HepG2 (cell line): ENCODE results near the gene TMEM164. TPM values are rescaled to one million over a fixed set of nuclear protein-coding genes. Genes with fewer than 3 reads are reported as not detected.

Source experiments
- ATAC-seq: fragments of 200-7000 bp; cut with Tn5 transposase; 3 replicates; pipeline ENCODE4 v1.9.1; 2020; ENCODE audit warnings: mild to moderate bottlenecking, moderate library complexity
- BruUV-seq: library from RNA; stranded (reverse); fragments of 400-500 nt; replicated peaks from 2 replicates; lab custom pipeline; 2021; lab: Mats Ljungman, UMichigan
- CTCF ChIA-PET: fragments of 300-600 bp; formaldehyde crosslinking; extraction: SDS; loops from one replicate; lab custom pipeline; 2021; ENCODE audit warnings: low total read pairs, inconsistent platforms, low intra/inter-chr PET ratio; lab: Yijun Ruan, JAX
- POLR2A ChIA-PET: fragments of 350-600 bp; sonication (Branson Sonifier 250); formaldehyde crosslinking; loops from one replicate; lab custom pipeline; 2020; ENCODE audit warnings: antibody characterized with exemption, inconsistent platforms; lab: Yijun Ruan, JAX
- DNase-seq: peaks from one replicate; pipeline ENCODE4 v3.0.0-alpha.2; 2015; ENCODE audit warnings: low spot score
- FAIRE-seq: peaks from 3 replicates; lab custom pipeline; 2011; peaks lifted over from hg19 to GRCh38; lab: Jason Lieb, UNC
- H2AFZ ChIP-seq: one replicate; pipeline ENCODE4 v1.6.1; 2011; ENCODE audit warnings: low read length, inconsistent platforms
- H3K27ac ChIP-seq: fragments of 300-600 bp; 3 replicates; pipeline ENCODE4 v1.8.0; 2011; ENCODE audit warnings: mixed run types, mild to moderate bottlenecking, mixed read lengths, low read length, inconsistent platforms; ENCODE audit not compliant: insufficient read depth; ENCODE audit errors: extremely low read length
- H3K27me3 ChIP-seq, 2 experiments: fragments of 200-600 bp in 1 of 2; 2 replicates in 1 of 2; 3 replicates in 1 of 2; pipeline versions ENCODE4 v1.6.0 to v1.8.0; 2011; ENCODE audit warnings: low read length in 2 of 2, mild to moderate bottlenecking in 2 of 2, moderate library complexity in 2 of 2, inconsistent platforms in 1 of 2; ENCODE audit not compliant: insufficient read depth in 2 of 2, control insufficient read depth in 1 of 2
- H3K36me3 ChIP-seq, 2 experiments: fragments of 200-600 bp in 1 of 2; replicated peaks in 1 of 2; 2 replicates in 1 of 2; 3 replicates in 1 of 2; pipeline versions ENCODE4 v1.5.1 to v1.8.0; 2011; ENCODE audit warnings: low read length in 2 of 2, inconsistent platforms in 1 of 2; ENCODE audit not compliant: insufficient read depth in 2 of 2, control insufficient read depth in 1 of 2
- H3K4me1 ChIP-seq: 2 replicates; pipeline ENCODE4 v1.5.1; 2012; ENCODE audit warnings: low read length, inconsistent platforms; ENCODE audit not compliant: insufficient read depth
- H3K4me2 ChIP-seq: 2 replicates; pipeline ENCODE4 v1.6.0; 2011; ENCODE audit warnings: low read depth, low read length, inconsistent platforms
- H3K4me3 ChIP-seq, 3 experiments: fragments of 200-600 bp in 1 of 3; sonication (generic), shearing (Covaris generic) in 1 of 3; replicated peaks in 1 of 3; 2 replicates each; pipeline ENCODE4 v1.5.1; 2011 to 2016; ENCODE audit warnings: low read length in 3 of 3, inconsistent platforms in 2 of 3, low read depth in 2 of 3, mild to moderate bottlenecking in 2 of 3, control low read depth in 1 of 3, mixed read lengths in 1 of 3; ENCODE audit not compliant: insufficient read depth in 1 of 3
- H3K79me2 ChIP-seq: one replicate; pipeline ENCODE4 v1.6.1; 2011; ENCODE audit warnings: low read length, inconsistent platforms; ENCODE audit not compliant: insufficient read depth
- H3K9ac ChIP-seq: 2 replicates; pipeline ENCODE4 v1.6.0; 2011; ENCODE audit warnings: mild to moderate bottlenecking, low read depth, low read length, inconsistent platforms; ENCODE audit not compliant: insufficient read depth
- H3K9me3 ChIP-seq: 2 replicates; pipeline ENCODE4 v1.5.1; 2012; ENCODE audit warnings: mild to moderate bottlenecking, low read length
- H4K20me1 ChIP-seq: 2 replicates; pipeline ENCODE4 v1.6.0; 2011; ENCODE audit warnings: inconsistent platforms, mild to moderate bottlenecking, low read length, moderate library complexity; ENCODE audit not compliant: insufficient read depth
- GABPB1 ChIP-seq: IDR thresholded peaks from 2 replicates; pipeline ENCODE4 v1.6.1; 2016; ENCODE audit warnings: mild to moderate bottlenecking, missing genetic modification reagents, moderate library complexity, missing compliant biosample characterization
- JUND ChIP-seq: sonication (generic); formaldehyde crosslinking; IDR thresholded peaks from 2 replicates; pipeline ENCODE4 v1.8.0; 2022; ENCODE audit warnings: mild to moderate bottlenecking, missing genetic modification reagents
- MTA1 ChIP-seq: sonication (generic); formaldehyde crosslinking; IDR thresholded peaks from 2 replicates; pipeline ENCODE4 v1.4.0; 2020; ENCODE audit warnings: missing genetic modification reagents, mild to moderate bottlenecking, borderline replicate concordance
- SNAPC2 ChIP-seq: sonication (generic); formaldehyde crosslinking; IDR thresholded peaks from 2 replicates; pipeline ENCODE4 v1.8.1; 2022; ENCODE audit warnings: mild to moderate bottlenecking, missing genetic modification reagents
- TBX2 ChIP-seq: sonication (generic); formaldehyde crosslinking; IDR thresholded peaks from 2 replicates; pipeline ENCODE4 v1.5.0; 2020; ENCODE audit warnings: missing genetic modification reagents, mild to moderate bottlenecking, borderline replicate concordance
- ZKSCAN1 ChIP-seq: fragments of 150-350 bp; IDR thresholded peaks from 2 replicates; pipeline ENCODE4 v1.6.1; 2014; ENCODE audit warnings: low read length
- ZNF20 ChIP-seq: sonication (generic); formaldehyde crosslinking; IDR thresholded peaks from 2 replicates; pipeline ENCODE4 v1.4.0; 2020; ENCODE audit warnings: mild to moderate bottlenecking, moderate library complexity, missing genetic modification reagents
- ZNF343 ChIP-seq: sonication (generic); formaldehyde crosslinking; IDR thresholded peaks from 2 replicates; pipeline ENCODE4 v1.4.0; 2020; ENCODE audit warnings: mild to moderate bottlenecking, missing genetic modification reagents
- WGBS: methylation state at CpG from one replicate; pipeline ENCODE4 v1.1.6; 2017; ENCODE audit warnings: low lambda C conversion rate; 5-methylcytosine and 5-hydroxymethylcytosine counted together
- in situ Hi-C: cut with HindIII; loops from 2 replicates; pipeline ENCODE4 v1.10.0; 2017; ENCODE audit warnings: low pct_unique_long_range_greater_than_20kb; ENCODE audit not compliant: extremely low pct_ligation_motif_present
- intact Hi-C: fragments of 100-400 bp; cut with micrococcal nuclease; formaldehyde crosslinking; loops from one replicate; pipeline ENCODE4 v1.10.0; 2022; ENCODE audit not compliant: unreplicated experiment
- polyA plus RNA-seq, 8 experiments: library from polyadenylated mRNA; depleted of rRNA in 3 of 8; stranded (reverse) in 7 of 8; unstranded in 1 of 8; fragments of >200 nt; fragmentation: Illumina TruSeq in 4 of 8; extraction: Trizol in 4 of 8; gene quantifications; 2 replicates each; pipeline versions ENCODE4 v1.2.1 to v1.2.3, GENCODE V29; 2011 to 2016; ENCODE audit warnings: low read depth in 4 of 8, missing spikeins in 1 of 8, mixed read lengths in 1 of 8; ENCODE audit not compliant: insufficient read depth in 1 of 8
- total RNA-seq, 5 experiments: library from RNA; depleted of rRNA; stranded (reverse); fragments of >200 nt; fragmentation: Illumina TruSeq; extraction: Trizol; gene quantifications; 2 replicates each; pipeline ENCODE4 v1.2.3, GENCODE V29; 2016; ENCODE audit warnings: low read depth in 1 of 5
- TF ChIP-seq, protein P1 (sequence below): sonication (generic); formaldehyde crosslinking; IDR thresholded peaks from 2 replicates; pipeline ENCODE4 v1.4.0; 2020; ENCODE audit warnings: mild to moderate bottlenecking, missing genetic modification reagents
- TF ChIP-seq, protein P2 (sequence below): sonication (generic); formaldehyde crosslinking; IDR thresholded peaks from 2 replicates; pipeline ENCODE4 v1.5.0; 2020; ENCODE audit warnings: missing genetic modification reagents, mild to moderate bottlenecking, borderline replicate concordance

Gene TMEM164
- total and polyA plus RNA-seq, 2 of the 13 experiments (the other 11 are each of a cell fraction or from before 2014, with no cell fraction given): 5.8 to 13.2 TPM

DNA sequence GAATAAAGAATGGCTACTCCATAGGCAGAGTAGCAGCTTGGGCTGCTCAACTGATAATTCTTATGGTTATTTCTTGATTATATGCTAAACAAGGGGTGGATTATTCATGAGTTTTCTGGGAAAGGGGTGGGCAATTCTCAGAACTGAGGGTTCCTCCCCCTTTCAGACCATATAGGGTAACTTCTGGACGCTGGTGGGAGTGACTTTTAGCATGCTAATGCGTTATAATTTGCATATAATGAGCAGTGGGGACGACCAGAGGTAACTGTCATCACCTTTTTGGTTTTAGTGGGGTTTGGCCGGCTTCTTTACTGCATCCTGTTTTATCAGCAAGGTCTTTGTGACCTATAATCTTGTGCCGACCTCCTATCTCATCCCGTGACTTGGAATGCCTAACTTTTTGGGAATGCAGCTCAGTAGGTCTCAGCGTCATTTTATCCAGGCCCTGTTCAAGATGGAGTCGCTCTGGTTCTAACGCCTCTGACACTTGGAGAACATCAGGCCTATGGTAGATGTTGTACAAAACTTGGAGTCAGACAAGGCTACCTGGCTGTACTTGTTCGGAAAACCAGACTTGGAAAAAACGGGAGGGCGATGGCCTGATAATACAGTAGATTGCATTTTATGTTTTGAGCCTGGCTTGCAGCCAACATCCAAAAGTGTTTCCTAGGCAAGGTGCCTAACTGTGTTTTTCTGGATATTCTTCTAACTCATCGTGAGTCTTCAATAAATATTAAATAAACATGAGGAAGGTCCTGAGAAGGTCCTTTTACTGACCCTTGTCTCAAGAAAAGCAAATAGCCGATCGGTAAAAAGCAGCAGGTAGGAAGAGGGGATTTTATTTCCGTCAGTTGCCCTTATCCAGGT lies 1.8 kb upstream of the TMEM164 start:
- Histone ChIP-seq H3K79me2 (no peaks in the 10 kb centered on the region), H3K4me3 (no peak overlapping the region), H3K9me3 (no peaks in the 10 kb centered on the region), H3K27me3 (no peaks in the 10 kb centered on the region), H2AFZ (no peak overlapping the region), H3K9ac (no peak overlapping the region), H3K4me2 (peak overlapping the region; percentile 74), H3K27ac (no peak overlapping the region), H3K36me3 (no peaks in the 10 kb centered on the region), H4K20me1 (no peaks in the 10 kb centered on the region), H3K4me1 (peaks cover 32% of the 10 kb centered on the region)
- TF ChIP-seq SNAPC2: no peak
- ChIA-PET CTCF (no interaction called here), POLR2A (no interaction called here)
- BruUV-seq: no TSS peak
- 14% methylated on average over 9 of the region's 16 CpGs for WGBS
- no peak for FAIRE-seq
- DNase-seq: no peak
- in situ Hi-C loops (no loop called here), intact Hi-C loops (no loop called here)
- ATAC-seq: no peak

DNA sequence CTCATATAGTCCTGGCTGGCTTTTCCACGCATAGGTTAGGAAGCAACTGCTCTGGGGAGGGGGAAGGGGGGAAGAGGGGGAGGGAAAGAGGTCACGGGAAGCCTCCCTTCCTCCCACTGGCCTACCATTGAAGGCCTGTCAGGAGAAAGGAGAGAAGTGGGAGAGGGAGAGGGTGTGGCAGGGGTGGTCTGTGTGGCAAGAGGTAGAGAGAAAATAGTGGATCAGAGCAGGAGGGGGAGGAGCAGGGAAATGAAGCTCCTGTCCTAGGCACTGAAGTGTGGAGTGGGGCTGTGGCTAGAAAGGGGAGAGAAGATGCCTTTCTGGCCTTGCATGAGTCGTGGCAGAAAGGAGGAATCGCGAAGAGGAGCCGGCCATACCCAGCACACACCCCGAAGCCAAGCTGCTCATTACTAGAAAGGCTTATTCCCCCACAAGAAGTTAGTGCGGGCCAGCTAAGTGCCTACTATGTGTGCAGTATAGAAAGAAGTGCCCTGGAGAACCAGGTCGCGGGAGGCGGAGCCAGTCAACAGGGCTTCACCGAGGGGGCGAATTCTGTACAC lies 1.1 kb upstream of the TMEM164 start:
- no peaks in the 10 kb centered on the region for H3K79me2 ChIP-seq
- in situ Hi-C loops (no loop called here), intact Hi-C loops (loop anchor here (2.0 kb wide), 2 partner anchors 35 to 117 kb away; no protein-coding TSS in a partner anchor)
- CTCF ChIA-PET: no interaction called here
- H3K9ac ChIP-seq: no peak overlapping the region; the same call in 1 of the 2 replicates
- peak overlapping the region; percentile 4 to 71 (median 68); a peak in 5 of 6 replicates for H3K4me3 ChIP-seq
- DNase-seq: no peak
- no peaks in the 10 kb centered on the region for H3K36me3 ChIP-seq
- no peak overlapping the region for H3K27ac ChIP-seq
- FAIRE-seq: no peak
- TF ChIP-seq ZKSCAN1: peak; percentile 63
- 0 out of 2 replicates have a peak, but pooled peaks have one; percentile 6 for TF ChIP-seq TBX2
- TF ChIP-seq, protein P1, sequence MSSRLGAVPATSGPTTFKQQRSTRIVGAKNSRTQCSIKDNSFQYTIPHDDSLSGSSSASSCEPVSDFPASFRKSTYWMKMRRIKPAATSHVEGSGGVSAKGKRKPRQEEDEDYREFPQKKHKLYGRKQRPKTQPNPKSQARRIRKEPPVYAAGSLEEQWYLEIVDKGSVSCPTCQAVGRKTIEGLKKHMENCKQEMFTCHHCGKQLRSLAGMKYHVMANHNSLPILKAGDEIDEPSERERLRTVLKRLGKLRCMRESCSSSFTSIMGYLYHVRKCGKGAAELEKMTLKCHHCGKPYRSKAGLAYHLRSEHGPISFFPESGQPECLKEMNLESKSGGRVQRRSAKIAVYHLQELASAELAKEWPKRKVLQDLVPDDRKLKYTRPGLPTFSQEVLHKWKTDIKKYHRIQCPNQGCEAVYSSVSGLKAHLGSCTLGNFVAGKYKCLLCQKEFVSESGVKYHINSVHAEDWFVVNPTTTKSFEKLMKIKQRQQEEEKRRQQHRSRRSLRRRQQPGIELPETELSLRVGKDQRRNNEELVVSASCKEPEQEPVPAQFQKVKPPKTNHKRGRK: 0 out of 2 replicates have a peak, but pooled peaks have one; percentile 41
- no peak for TF ChIP-seq ZNF343
- no peak for TF ChIP-seq ZNF20
- TF ChIP-seq, protein P2, sequence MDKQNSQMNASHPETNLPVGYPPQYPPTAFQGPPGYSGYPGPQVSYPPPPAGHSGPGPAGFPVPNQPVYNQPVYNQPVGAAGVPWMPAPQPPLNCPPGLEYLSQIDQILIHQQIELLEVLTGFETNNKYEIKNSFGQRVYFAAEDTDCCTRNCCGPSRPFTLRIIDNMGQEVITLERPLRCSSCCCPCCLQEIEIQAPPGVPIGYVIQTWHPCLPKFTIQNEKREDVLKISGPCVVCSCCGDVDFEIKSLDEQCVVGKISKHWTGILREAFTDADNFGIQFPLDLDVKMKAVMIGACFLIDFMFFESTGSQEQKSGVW (CRISPR knock-in tag): no peak
- TF ChIP-seq MTA1 (CRISPR knock-in tag): no peak
- TF ChIP-seq GABPB1: no peak
- TF ChIP-seq JUND (CRISPR knock-in tag): no peak
- no TSS peak for BruUV-seq
- H3K4me2 ChIP-seq: peak overlapping the region; percentile 74
- ATAC-seq: no peak; the same call in 2 of the 3 replicates
- H3K9me3 ChIP-seq: no peaks in the 10 kb centered on the region
- H3K4me1 ChIP-seq: peaks cover 32% of the 10 kb centered on the region
- H4K20me1 ChIP-seq: no peaks in the 10 kb centered on the region
- no peaks in the 10 kb centered on the region for H3K27me3 ChIP-seq
- WGBS: 0% methylated on average over 6 of the region's 13 CpGs
- H2AFZ ChIP-seq: no peak overlapping the region
- POLR2A ChIA-PET: interaction anchor here (0.6 kb wide), 1 partner anchor 338 kb away, joined by 3 read pairs; no protein-coding TSS in a partner anchor
